ENCODE results near the gene CFP. TPM values are rescaled to one million over a fixed set of nuclear protein-coding genes. Genes with fewer than 3 reads are reported as not detected.

The CFP gene
- total and polyA plus RNA-seq, 4 donors, result 11.3 to 88.8 (median 23.0) TPM

DNA sequence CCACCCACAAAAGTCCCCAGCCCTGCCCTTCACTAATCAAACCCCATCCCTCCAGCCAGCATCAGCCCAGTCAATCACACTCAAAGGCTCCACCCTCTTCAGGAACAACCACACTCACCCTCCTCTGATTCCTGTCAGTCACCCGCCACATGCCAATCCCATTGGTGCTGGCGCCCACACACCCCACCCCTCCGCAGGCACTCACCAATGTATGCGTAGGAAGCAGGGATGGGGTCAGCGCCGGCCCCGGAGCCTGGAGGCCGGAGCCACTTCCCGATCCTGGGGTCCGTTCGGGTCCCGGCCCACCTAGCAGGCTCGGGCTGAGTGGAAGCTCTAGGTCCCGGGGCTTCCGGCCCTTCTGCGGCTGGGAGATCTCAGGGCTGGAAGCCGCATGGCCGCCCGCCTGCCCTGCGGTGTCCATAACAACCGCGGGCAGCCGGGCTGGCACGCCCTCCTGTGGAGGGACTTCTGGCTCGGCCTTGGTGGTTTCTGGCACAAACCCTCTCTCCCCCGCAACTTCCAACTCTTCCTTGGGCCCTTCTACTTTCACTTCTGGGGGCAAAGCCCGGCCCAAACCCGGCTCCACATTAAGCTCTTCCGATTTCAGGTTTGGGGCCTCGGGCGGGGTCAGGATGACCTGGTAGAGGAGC is 7.9 kb upstream of the CFP start:
- H3K36me3 ChIP-seq (ENCODE audit: control insufficient read depth in 4 of 4, insufficient read depth in 4 of 4, low read length in 4 of 4), result peaks cover 5 to 19% (median 10%) of the 10 kb centered on the region in 4 donors
- DNase-seq (peak; percentile 36 to 59 (median 47)), ATAC-seq (ENCODE audit: insufficient read depth, low FRiP score) (peak; percentile 90)
- H3K9me3 ChIP-seq (ENCODE audit: control insufficient read depth in 4 of 4, insufficient read depth in 3 of 4, low read length in 3 of 4), result peaks cover 0 to 10% (median 0%) of the 10 kb centered on the region in 4 donors
- H3K9ac ChIP-seq (ENCODE audit: insufficient read depth in 1 of 2, low read length in 2 of 2), result no peak overlapping the region
- no peak overlapping the region for H3K27ac ChIP-seq (ENCODE audit: low read depth in 1 of 2, low read length in 1 of 2)
- no peak overlapping the region for H3K4me3 ChIP-seq
- H3K27me3 ChIP-seq (ENCODE audit: control insufficient read depth in 3 of 3, insufficient read depth in 3 of 3, low read length in 2 of 3), result no peaks in the 10 kb centered on the region
- 13 to 63% methylated on average over 24 to 31 of the region's 31 CpGs for WGBS, 2 donors
- H3K4me1 ChIP-seq (ENCODE audit: control insufficient read depth in 5 of 5, insufficient read depth in 5 of 5, low read length in 5 of 5), result no peaks in the 10 kb centered on the region
- TF ChIP-seq, protein P1, sequence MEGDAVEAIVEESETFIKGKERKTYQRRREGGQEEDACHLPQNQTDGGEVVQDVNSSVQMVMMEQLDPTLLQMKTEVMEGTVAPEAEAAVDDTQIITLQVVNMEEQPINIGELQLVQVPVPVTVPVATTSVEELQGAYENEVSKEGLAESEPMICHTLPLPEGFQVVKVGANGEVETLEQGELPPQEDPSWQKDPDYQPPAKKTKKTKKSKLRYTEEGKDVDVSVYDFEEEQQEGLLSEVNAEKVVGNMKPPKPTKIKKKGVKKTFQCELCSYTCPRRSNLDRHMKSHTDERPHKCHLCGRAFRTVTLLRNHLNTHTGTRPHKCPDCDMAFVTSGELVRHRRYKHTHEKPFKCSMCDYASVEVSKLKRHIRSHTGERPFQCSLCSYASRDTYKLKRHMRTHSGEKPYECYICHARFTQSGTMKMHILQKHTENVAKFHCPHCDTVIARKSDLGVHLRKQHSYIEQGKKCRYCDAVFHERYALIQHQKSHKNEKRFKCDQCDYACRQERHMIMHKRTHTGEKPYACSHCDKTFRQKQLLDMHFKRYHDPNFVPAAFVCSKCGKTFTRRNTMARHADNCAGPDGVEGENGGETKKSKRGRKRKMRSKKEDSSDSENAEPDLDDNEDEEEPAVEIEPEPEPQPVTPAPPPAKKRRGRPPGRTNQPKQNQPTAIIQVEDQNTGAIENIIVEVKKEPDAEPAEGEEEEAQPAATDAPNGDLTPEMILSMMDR (IDR thresholded peaks at IDR 0.05; ENCODE audit: control extremely low read depth, extremely low read depth), result no peak

DNA sequence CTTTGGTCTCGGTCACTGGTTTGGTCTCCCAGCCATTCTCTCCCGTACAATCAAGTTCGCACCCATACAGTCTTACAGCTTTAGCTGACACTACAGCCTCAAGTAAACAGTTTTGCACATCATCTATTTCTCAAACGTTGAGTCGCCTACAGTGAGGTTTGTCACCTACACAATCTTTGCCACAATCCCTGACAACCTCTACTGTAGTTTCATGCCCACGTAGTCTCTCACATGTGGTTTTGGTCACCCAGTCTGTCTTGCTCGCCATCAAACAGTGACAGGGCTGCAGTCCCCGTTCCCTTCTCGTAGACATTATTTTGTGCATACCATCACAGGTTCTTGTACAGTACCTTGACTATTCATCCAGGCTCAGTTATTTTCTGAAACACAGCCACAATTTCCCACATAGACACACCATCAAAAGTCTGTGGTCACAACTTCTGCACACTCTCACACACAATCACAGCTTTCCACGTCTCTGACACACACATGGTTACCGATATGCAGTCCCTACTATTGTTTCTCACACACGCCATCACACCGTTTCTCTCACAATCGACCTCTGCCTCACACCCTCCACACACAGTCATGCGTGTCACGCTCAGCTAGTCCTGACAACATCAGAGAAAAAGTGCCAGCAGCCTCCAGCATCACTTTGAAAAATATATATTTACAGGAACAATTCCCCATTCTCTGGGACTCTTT is 5.3 kb upstream of the CFP start:
- ATAC-seq (ENCODE audit: insufficient read depth, low FRiP score), result no peak
- Histone ChIP-seq H3K36me3 (ENCODE audit: control insufficient read depth in 4 of 4, insufficient read depth in 4 of 4, low read length in 4 of 4) (peaks cover 0 to 16% (median 3%) of the 10 kb centered on the region in 4 donors), H3K27ac (ENCODE audit: low read depth in 1 of 2, low read length in 1 of 2) (no peak overlapping the region), H3K4me1 (ENCODE audit: control insufficient read depth in 5 of 5, insufficient read depth in 5 of 5, low read length in 5 of 5) (no peaks in the 10 kb centered on the region), H3K9ac (ENCODE audit: insufficient read depth in 1 of 2, low read length in 2 of 2) (no peak overlapping the region), H3K4me3 (no peak overlapping the region), H3K27me3 (ENCODE audit: control insufficient read depth in 3 of 3, insufficient read depth in 3 of 3, low read length in 2 of 3) (no peaks in the 10 kb centered on the region), H3K9me3 (ENCODE audit: control insufficient read depth in 4 of 4, insufficient read depth in 3 of 4, low read length in 3 of 4) (peaks cover 0 to 4% (median 0%) of the 10 kb centered on the region in 4 donors)
- WGBS, 2 donors, result 82 to 88% methylated on average over 16 of the region's 16 CpGs
- TF ChIP-seq, protein P1 (IDR thresholded peaks at IDR 0.05; ENCODE audit: control extremely low read depth, extremely low read depth), result no peak
- DNase-seq, result no peak

DNA sequence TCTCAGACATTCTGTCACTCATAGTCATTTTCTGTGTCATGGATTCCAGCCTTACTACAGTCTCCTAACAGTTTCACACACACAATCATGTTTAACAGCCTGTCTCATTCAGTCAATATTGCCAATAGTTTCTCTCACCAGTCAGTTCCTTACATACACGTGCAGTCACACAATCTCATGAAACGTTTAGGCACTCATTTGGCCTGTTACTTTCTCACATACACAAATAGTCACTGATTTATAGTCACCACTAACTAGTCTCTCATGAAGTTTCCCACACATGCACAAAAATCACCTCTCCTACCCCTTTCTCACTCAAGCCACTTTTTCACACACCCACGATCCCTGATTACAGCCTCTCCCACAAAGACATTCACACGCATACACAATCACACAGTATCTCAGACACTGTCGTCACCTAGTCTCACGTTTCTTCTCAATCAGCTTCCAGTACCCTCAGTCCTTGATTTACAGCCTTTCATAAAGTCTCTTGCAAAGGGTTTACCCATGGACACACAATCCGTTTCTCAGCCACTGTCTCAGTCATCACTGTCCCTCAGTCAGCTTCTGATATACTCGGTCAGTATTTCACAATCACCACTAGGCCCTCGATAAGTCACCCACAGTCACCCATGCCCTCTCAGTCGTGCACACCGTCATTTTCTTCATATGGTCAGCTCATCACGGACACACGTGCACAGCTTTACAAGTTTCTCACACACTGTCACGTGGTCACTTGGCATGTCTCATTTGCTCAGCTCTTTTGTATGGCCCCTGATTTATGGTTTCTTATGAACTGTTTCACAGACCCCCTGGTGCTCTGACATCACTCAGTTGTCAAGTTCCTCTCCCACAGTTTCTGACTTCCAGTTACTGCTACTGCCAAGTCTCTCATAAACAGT is 4.2 kb upstream of the CFP start:
- WGBS, 2 donors, result 64 to 67% methylated on average over 14 of the region's 14 CpGs
- Histone ChIP-seq H3K9ac (ENCODE audit: insufficient read depth in 1 of 2, low read length in 2 of 2) (no peak overlapping the region), H3K27ac (ENCODE audit: low read depth in 1 of 2, low read length in 1 of 2) (no peak overlapping the region), H3K4me1 (ENCODE audit: control insufficient read depth in 5 of 5, insufficient read depth in 5 of 5, low read length in 5 of 5) (no peaks in the 10 kb centered on the region), H3K4me3 (no peak overlapping the region), H3K36me3 (ENCODE audit: control insufficient read depth in 4 of 4, insufficient read depth in 4 of 4, low read length in 4 of 4) (peaks cover 0 to 7% (median 2%) of the 10 kb centered on the region in 4 donors), H3K27me3 (ENCODE audit: control insufficient read depth in 3 of 3, insufficient read depth in 3 of 3, low read length in 2 of 3) (no peaks in the 10 kb centered on the region), H3K9me3 (ENCODE audit: control insufficient read depth in 4 of 4, insufficient read depth in 3 of 4, low read length in 3 of 4) (peaks cover 0 to 2% (median 0%) of the 10 kb centered on the region in 4 donors)
- DNase-seq (no peak), ATAC-seq (ENCODE audit: insufficient read depth, low FRiP score) (no peak)
- TF ChIP-seq, protein P1 (IDR thresholded peaks at IDR 0.05; ENCODE audit: control extremely low read depth, extremely low read depth), result no peak

Data from lung (tissue), 12 donors.